Measurements from ENCODE around the gene RGS5. TPM values are rescaled to one million over a fixed set of nuclear protein-coding genes. Genes with fewer than 3 reads are reported as not detected.
"Not testable (repeated sequence)": the region's sequence is repeated elsewhere in the genome, so short reads cannot be mapped to it uniquely, and the experiment has no call there.

The RGS5 gene
- total RNA-seq: 1.1 and 1.9 TPM in 2 replicates

- ChIA-PET CTCF (no interaction called here), POLR2A (no interaction called here)
- DNase-seq (no peak), ATAC-seq (ENCODE audit: low read depth) (no peak)
- TF ChIP-seq CTCF (IDR thresholded peaks at IDR 0.05): no peak
- H3K27ac Mint-ChIP-seq: no peak within 1 kb of the TSS
- H3K9me3 Mint-ChIP-seq: no peaks in the 10 kb centered on the region
- no peaks in the 10 kb centered on the region for H3K4me1 Mint-ChIP-seq
- intact Hi-C loops (cut with micrococcal nuclease): no loop called here
- H3K4me3 Mint-ChIP-seq: no peak within 1 kb of the TSS
- no peaks in the 10 kb centered on the region for H3K36me3 Mint-ChIP-seq (ENCODE audit: low read depth)
- no peaks in the 10 kb centered on the region for H3K27me3 Mint-ChIP-seq
These were observed at the start of gene RGS5 for GRCh38 chr1:163202833-163203451. RGS5 (minus strand) TSS chr1:163202916; CDS start chr1:163202835, 81 bp downstream.

DNA sequence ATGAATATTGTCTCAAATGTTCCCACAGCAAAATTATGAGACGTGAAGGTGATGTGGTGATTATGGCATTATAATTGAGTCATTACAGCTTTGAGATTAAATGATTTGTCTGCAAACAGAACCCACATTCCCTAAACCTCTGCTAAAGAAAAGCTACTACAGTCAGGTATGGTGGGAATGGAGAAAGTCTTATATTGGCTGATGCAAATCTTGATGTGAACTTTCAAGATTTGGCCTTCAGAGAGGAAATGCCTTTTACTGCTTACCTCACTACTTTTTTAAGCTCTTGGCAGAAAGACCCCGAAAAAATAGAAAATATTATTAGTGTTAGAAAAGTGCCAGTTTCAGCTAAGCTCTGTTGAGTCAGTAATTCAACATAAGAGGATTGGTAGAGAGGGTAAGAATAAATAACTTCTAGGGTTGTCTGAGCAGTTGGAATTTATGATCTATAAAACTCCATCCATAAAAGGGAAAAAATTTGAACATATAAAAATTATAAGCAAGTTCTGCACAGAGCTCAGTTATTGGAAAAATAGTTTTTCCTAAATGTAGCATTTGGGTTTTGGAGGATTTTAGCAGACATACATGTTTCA lies 47.8 kb upstream of the RGS5 start:
- ChIA-PET CTCF (no interaction called here), POLR2A (no interaction called here)
- intact Hi-C loops (cut with micrococcal nuclease): no loop called here
- peaks cover 2% of the 10 kb centered on the region for H3K9me3 Mint-ChIP-seq
- DNase-seq (no peak), ATAC-seq (ENCODE audit: low read depth) (no peak)
- no peaks in the 10 kb centered on the region for H3K4me1 Mint-ChIP-seq
- H3K4me3 Mint-ChIP-seq: no peak overlapping the region
- H3K27ac Mint-ChIP-seq: no peak overlapping the region
- no peaks in the 10 kb centered on the region for H3K36me3 Mint-ChIP-seq (ENCODE audit: low read depth)
- no peaks in the 10 kb centered on the region for H3K27me3 Mint-ChIP-seq
- TF ChIP-seq CTCF (IDR thresholded peaks at IDR 0.05): no peak

GRCh38 chr1:163248064-163248463 lies 45.3 kb upstream of the RGS5 start:
- H3K27ac Mint-ChIP-seq: no peak overlapping the region
- ChIA-PET CTCF (no interaction called here), POLR2A (no interaction called here)
- H3K36me3 Mint-ChIP-seq (ENCODE audit: low read depth): peaks cover under 1% of the 10 kb centered on the region
- H3K4me1 Mint-ChIP-seq: no peaks in the 10 kb centered on the region
- no peaks in the 10 kb centered on the region for H3K9me3 Mint-ChIP-seq
- intact Hi-C loops (cut with micrococcal nuclease): no loop called here
- no peak for TF ChIP-seq CTCF (IDR thresholded peaks at IDR 0.05)
- ATAC-seq (ENCODE audit: low read depth): no peak
- no peaks in the 10 kb centered on the region for H3K27me3 Mint-ChIP-seq
- no peak for DNase-seq
- no peak overlapping the region for H3K4me3 Mint-ChIP-seq

GRCh38 chr1:163244648-163245047 lies 41.9 kb upstream of the RGS5 start:
- H3K9me3 Mint-ChIP-seq; ATAC-seq (ENCODE audit: low read depth); H3K4me3 Mint-ChIP-seq; H3K36me3 Mint-ChIP-seq (ENCODE audit: low read depth); CTCF ChIA-PET; intact Hi-C loops (cut with micrococcal nuclease); H3K27ac Mint-ChIP-seq; POLR2A ChIA-PET; DNase-seq; H3K27me3 Mint-ChIP-seq; H3K4me1 Mint-ChIP-seq: not testable (repeated sequence)

DNA sequence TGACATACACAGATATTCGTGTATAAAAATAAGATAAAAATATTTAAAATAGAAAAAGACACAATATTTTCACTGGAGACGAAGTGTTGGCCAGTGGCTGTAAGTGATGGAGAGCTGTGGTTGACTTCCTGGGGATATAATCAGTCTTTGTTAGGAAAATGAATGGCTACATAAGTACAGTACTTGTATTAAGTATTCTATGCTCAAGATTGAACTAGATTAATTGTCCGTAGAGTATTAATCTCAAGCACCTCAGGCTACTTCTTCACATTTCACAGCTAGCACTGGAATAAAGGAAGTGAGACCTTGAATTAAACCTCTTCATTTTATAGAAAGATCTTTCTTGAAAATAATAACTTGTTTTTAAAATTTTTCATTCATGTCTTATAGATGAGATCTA lies 39.0 kb upstream of the RGS5 start:
- DNase-seq: no peak
- Mint-ChIP-seq H3K4me1 (no peaks in the 10 kb centered on the region), H3K36me3 (ENCODE audit: low read depth) (peaks cover 2% of the 10 kb centered on the region), H3K9me3 (no peaks in the 10 kb centered on the region), H3K4me3 (no peak overlapping the region), H3K27ac (no peak overlapping the region), H3K27me3 (no peaks in the 10 kb centered on the region)
- CTCF ChIA-PET: no interaction called here
- ATAC-seq (ENCODE audit: low read depth): no peak
- no peak for TF ChIP-seq CTCF (IDR thresholded peaks at IDR 0.05)
- POLR2A ChIA-PET: no interaction called here
- intact Hi-C loops (cut with micrococcal nuclease): no loop called here

GRCh38 chr1:163240705-163241104 lies 38.0 kb upstream of the RGS5 start:
- Mint-ChIP-seq H3K27me3 (no peaks in the 10 kb centered on the region), H3K4me3 (no peak overlapping the region), H3K4me1 (no peaks in the 10 kb centered on the region), H3K9me3 (no peaks in the 10 kb centered on the region), H3K27ac (no peak overlapping the region), H3K36me3 (ENCODE audit: low read depth) (peaks cover 2% of the 10 kb centered on the region)
- DNase-seq: no peak
- ATAC-seq (ENCODE audit: low read depth): no peak
- intact Hi-C loops (cut with micrococcal nuclease): no loop called here
- CTCF ChIA-PET: no interaction called here
- POLR2A ChIA-PET: no interaction called here
- TF ChIP-seq CTCF (IDR thresholded peaks at IDR 0.05): no peak

DNA sequence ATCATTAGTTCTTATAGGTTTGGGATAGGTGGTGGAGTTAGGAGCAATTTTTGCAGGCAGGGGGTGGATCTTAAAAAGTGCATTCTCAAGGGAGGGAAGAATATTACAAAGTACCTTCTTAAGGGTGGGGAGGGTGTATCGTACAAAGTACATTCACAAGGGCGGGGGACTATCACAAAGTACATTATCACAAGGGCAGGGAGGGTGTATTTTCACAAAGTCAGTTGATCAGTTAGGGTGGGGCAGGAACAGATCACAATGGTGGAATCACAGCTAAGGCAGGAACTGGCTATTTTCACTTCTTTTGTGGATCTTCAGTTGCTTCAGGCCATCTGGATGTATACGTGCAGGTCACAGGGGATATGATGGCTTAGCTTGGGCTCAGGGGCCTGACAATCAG lies 30.9 kb upstream of the RGS5 start:
- H3K36me3 Mint-ChIP-seq (ENCODE audit: low read depth); H3K4me3 Mint-ChIP-seq; POLR2A ChIA-PET; H3K9me3 Mint-ChIP-seq; ATAC-seq (ENCODE audit: low read depth); DNase-seq; intact Hi-C loops (cut with micrococcal nuclease); H3K27me3 Mint-ChIP-seq; H3K4me1 Mint-ChIP-seq; CTCF ChIA-PET; H3K27ac Mint-ChIP-seq: not testable (repeated sequence)

Measured in activated B cell treated with CpG ODN at 0.5 μM for 24 hours (primary cell).